OCI-LY3 (cell line): ENCODE data around the gene LSM14A.

Experiments
- H2AFZ ChIP-seq: fragments of 200-600, 300-600 bp; shearing (Covaris generic); 2 replicates; pipeline ENCODE4 v1.6.0; 2014; ENCODE audit warnings: antibody characterized with exemption, low read depth, low read length
- H3K27ac ChIP-seq: fragments of 200-600, 300-600 bp; sonication (generic); 2 replicates; pipeline ENCODE4 v1.5.1; 2014; ENCODE audit warnings: mild to moderate bottlenecking, low read length, moderate library complexity, mixed read lengths
- H3K27me3 ChIP-seq: fragments of 200-600, 300-600 bp; sonication (generic); 2 replicates; pipeline ENCODE4 v1.6.1; 2014; ENCODE audit warnings: low read depth, low read length, mixed read lengths
- H3K36me3 ChIP-seq: fragments of 200-600, 300-600 bp; sonication (generic); replicated peaks from 2 replicates; pipeline ENCODE3; 2014; ENCODE audit warnings: low read depth, low read length, mixed read lengths
- H3K4me1 ChIP-seq: fragments of 300-600, 200-600 bp; sonication (generic); 2 replicates; pipeline ENCODE4 v1.6.1; 2014; ENCODE audit warnings: low read length, mixed read lengths
- H3K4me2 ChIP-seq: fragments of 200-600, 300-600 bp; sonication (generic); 2 replicates; pipeline ENCODE4 v1.6.1; 2014; ENCODE audit warnings: low read length, mixed read lengths
- H3K4me3 ChIP-seq: fragments of 300-600, 200-600 bp; sonication (generic); 2 replicates; pipeline ENCODE4 v1.5.1; 2014; ENCODE audit warnings: antibody characterized with exemption, mild to moderate bottlenecking, low read length, moderate library complexity
- H3K79me2 ChIP-seq: fragments of 300-600, 200-600 bp; shearing (Covaris generic); 2 replicates; pipeline ENCODE4 v1.6.1; 2014; ENCODE audit warnings: mild to moderate bottlenecking, low read length, mixed read lengths
- H3K9ac ChIP-seq: fragments of 300-600, 200-600 bp; shearing (Covaris generic); 2 replicates; pipeline ENCODE4 v1.6.0; 2014; ENCODE audit warnings: mild to moderate bottlenecking, low read length, moderate library complexity
- H3K9me3 ChIP-seq: fragments of 200-600, 300-600 bp; shearing (Covaris generic); 2 replicates; pipeline ENCODE4 v1.6.1; 2014; ENCODE audit warnings: low read length, mixed read lengths; ENCODE audit not compliant: insufficient read depth
- H4K20me1 ChIP-seq: fragments of 200-600, 300-600 bp; sonication (generic); 2 replicates; pipeline ENCODE4 v1.6.1; 2016; ENCODE audit warnings: low read length, mixed read lengths; ENCODE audit not compliant: insufficient read depth
- CTCF ChIP-seq: fragments of 200-600, 300-600 bp; sonication (generic); IDR thresholded peaks from 2 replicates; pipeline ENCODE4 v1.5.1; 2014; ENCODE audit warnings: antibody characterized with exemption, low read length, low read depth
- EZH2phosphoT487 ChIP-seq: fragments of 200-600 bp; shearing (Covaris generic); IDR thresholded peaks from 2 replicates; pipeline ENCODE4 v1.6.1; 2018; ENCODE audit warnings: antibody characterized with exemption, mixed run types, low read depth

Gene LSM14A

GRCh38 chr19:34135054-34135800 lies 37.1 kb upstream of the LSM14A start:
- no peaks in the 10 kb centered on the region for H3K36me3 ChIP-seq
- H3K27me3 ChIP-seq: peaks cover 3% of the 10 kb centered on the region; the same call in 1 of the 2 replicates
- 0 out of 2 replicates have a peak, but pooled peaks cover 6% of the 10 kb centered on the region for H3K4me1 ChIP-seq
- no peaks in the 10 kb centered on the region for H4K20me1 ChIP-seq
- no peaks in the 10 kb centered on the region for H3K79me2 ChIP-seq
- peak overlapping the region; percentile 89 for H3K4me3 ChIP-seq
- H3K27ac ChIP-seq: no peak overlapping the region
- TF ChIP-seq EZH2phosphoT487: no peak
- TF ChIP-seq CTCF: no peak
- H3K9me3 ChIP-seq: no peaks in the 10 kb centered on the region
- H3K4me2 ChIP-seq: peak overlapping the region; percentile 67
- H3K9ac ChIP-seq: peak overlapping the region; percentile 93
- H2AFZ ChIP-seq: no peak overlapping the region

GRCh38 chr19:34135821-34136611 lies 36.3 kb upstream of the LSM14A start:
- Histone ChIP-seq H3K36me3 (no peaks in the 10 kb centered on the region), H2AFZ (no peak overlapping the region), H4K20me1 (no peaks in the 10 kb centered on the region), H3K9me3 (no peaks in the 10 kb centered on the region), H3K27ac (no peak overlapping the region), H3K9ac (no peak overlapping the region), H3K79me2 (no peaks in the 10 kb centered on the region), H3K4me3 (no peak overlapping the region), H3K27me3 (no peaks in the 10 kb centered on the region; the same call in 1 of the 2 replicates), H3K4me1 (0 out of 2 replicates have a peak, but pooled peaks cover 6% of the 10 kb centered on the region), H3K4me2 (no peak overlapping the region)
- TF ChIP-seq EZH2phosphoT487 (no peak), CTCF (no peak)

GRCh38 chr19:34141025-34141424 lies 31.3 kb upstream of the LSM14A start:
- no peaks in the 10 kb centered on the region for H3K4me1 ChIP-seq
- H2AFZ ChIP-seq: no peak overlapping the region
- no peaks in the 10 kb centered on the region for H3K79me2 ChIP-seq
- no peaks in the 10 kb centered on the region for H4K20me1 ChIP-seq
- H3K27ac ChIP-seq: no peak overlapping the region
- H3K27me3 ChIP-seq: no peaks in the 10 kb centered on the region; the same call in 1 of the 2 replicates
- no peak overlapping the region for H3K4me3 ChIP-seq
- H3K9ac ChIP-seq: no peak overlapping the region
- H3K36me3 ChIP-seq: no peaks in the 10 kb centered on the region
- TF ChIP-seq CTCF (no peak), EZH2phosphoT487 (no peak)
- H3K4me2 ChIP-seq: no peak overlapping the region
- H3K9me3 ChIP-seq: no peaks in the 10 kb centered on the region

- Histone ChIP-seq H3K9ac (no peak overlapping the region), H3K79me2 (no peaks in the 10 kb centered on the region), H3K27me3 (no peaks in the 10 kb centered on the region), H4K20me1 (no peaks in the 10 kb centered on the region), H3K36me3 (no peaks in the 10 kb centered on the region), H3K4me2 (no peak overlapping the region), H3K4me3 (no peak overlapping the region), H3K27ac (no peak overlapping the region), H2AFZ (no peak overlapping the region), H3K9me3 (no peaks in the 10 kb centered on the region), H3K4me1 (no peaks in the 10 kb centered on the region)
- TF ChIP-seq EZH2phosphoT487: no peak
Observed at GRCh38 chr19:34142440-34142839, 29.9 kb upstream of the LSM14A start.
